ENCODE results near the gene ATP8B4. TPM values are rescaled to one million over a fixed set of nuclear protein-coding genes. Genes with fewer than 3 reads are reported as not detected.

ATP8B4 gene
- total RNA-seq, 4 donors from 2014 or later: 2.2 to 9.5 (median 3.0) TPM

DNA sequence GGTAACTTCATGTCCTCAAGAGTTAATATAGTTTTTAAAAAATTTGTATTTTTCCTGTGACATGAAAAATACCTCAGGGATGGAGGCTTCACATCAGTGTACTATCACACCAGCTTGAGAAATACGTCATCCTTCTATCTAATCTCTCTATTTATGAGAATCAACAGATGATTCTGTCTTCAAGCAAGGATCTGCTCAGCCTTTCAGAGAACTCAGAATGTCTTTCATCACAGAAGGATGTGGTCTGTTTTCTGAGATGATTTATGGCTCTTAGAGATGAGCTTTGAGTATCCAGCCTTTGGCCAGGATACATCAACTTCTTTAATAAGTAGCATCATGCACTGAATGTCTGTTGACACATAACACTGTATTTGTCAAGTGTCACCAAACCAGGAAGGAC lies 304.3 kb downstream of the ATP8B4 start:
- 62% methylated on average over 1 of the region's 1 CpG for WGBS
- no peak for DNase-seq (ENCODE audit: low spot score in 2 of 2)
- Histone ChIP-seq H3K36me3 (no peaks in the 10 kb centered on the region), H3K27ac (no peak overlapping the region), H3K4me3 (no peak overlapping the region), H3K27me3 (no peaks in the 10 kb centered on the region), H3K4me1 (no peaks in the 10 kb centered on the region), H3K9me3 (no peaks in the 10 kb centered on the region)
- TF ChIP-seq, protein P1, sequence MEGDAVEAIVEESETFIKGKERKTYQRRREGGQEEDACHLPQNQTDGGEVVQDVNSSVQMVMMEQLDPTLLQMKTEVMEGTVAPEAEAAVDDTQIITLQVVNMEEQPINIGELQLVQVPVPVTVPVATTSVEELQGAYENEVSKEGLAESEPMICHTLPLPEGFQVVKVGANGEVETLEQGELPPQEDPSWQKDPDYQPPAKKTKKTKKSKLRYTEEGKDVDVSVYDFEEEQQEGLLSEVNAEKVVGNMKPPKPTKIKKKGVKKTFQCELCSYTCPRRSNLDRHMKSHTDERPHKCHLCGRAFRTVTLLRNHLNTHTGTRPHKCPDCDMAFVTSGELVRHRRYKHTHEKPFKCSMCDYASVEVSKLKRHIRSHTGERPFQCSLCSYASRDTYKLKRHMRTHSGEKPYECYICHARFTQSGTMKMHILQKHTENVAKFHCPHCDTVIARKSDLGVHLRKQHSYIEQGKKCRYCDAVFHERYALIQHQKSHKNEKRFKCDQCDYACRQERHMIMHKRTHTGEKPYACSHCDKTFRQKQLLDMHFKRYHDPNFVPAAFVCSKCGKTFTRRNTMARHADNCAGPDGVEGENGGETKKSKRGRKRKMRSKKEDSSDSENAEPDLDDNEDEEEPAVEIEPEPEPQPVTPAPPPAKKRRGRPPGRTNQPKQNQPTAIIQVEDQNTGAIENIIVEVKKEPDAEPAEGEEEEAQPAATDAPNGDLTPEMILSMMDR (IDR thresholded peaks at IDR 0.05): no peak
- TF ChIP-seq POLR2A (IDR thresholded peaks at IDR 0.05) (no peak), EP300 (IDR thresholded peaks at IDR 0.05) (no peak), POLR2AphosphoS5 (IDR thresholded peaks at IDR 0.05) (no peak)

- H3K9me3 ChIP-seq: no peaks in the 10 kb centered on the region
- no peak overlapping the region for H3K27ac ChIP-seq
- H3K4me3 ChIP-seq: no peak overlapping the region
- H3K36me3 ChIP-seq: no peaks in the 10 kb centered on the region
- TF ChIP-seq POLR2AphosphoS5 (IDR thresholded peaks at IDR 0.05) (peak in 1 of 3 donors; percentile 11), POLR2A (IDR thresholded peaks at IDR 0.05) (no peak), EP300 (IDR thresholded peaks at IDR 0.05) (no peak)
- TF ChIP-seq, protein P1 (IDR thresholded peaks at IDR 0.05): no peak
- no peaks in the 10 kb centered on the region for H3K4me1 ChIP-seq
- no peaks in the 10 kb centered on the region for H3K27me3 ChIP-seq
- DNase-seq (ENCODE audit: low spot score in 2 of 2): no peak
Observed at GRCh38 chr15:49813625-49814024, 305.4 kb downstream of the ATP8B4 start.

- Histone ChIP-seq H3K4me1 (no peaks in the 10 kb centered on the region), H3K27ac (no peak overlapping the region), H3K9me3 (no peaks in the 10 kb centered on the region), H3K27me3 (no peaks in the 10 kb centered on the region), H3K36me3 (no peaks in the 10 kb centered on the region), H3K4me3 (no peak overlapping the region)
- no peak for DNase-seq (ENCODE audit: low spot score in 2 of 2)
- TF ChIP-seq POLR2A (IDR thresholded peaks at IDR 0.05) (no peak), EP300 (IDR thresholded peaks at IDR 0.05) (no peak), POLR2AphosphoS5 (IDR thresholded peaks at IDR 0.05) (no peak)
- TF ChIP-seq, protein P1 (IDR thresholded peaks at IDR 0.05): no peak
Observed at GRCh38 chr15:49810720-49811119, 308.3 kb downstream of the ATP8B4 start.

GRCh38 chr15:49809894-49810609 lies 309.0 kb downstream of the ATP8B4 start:
- H3K27me3 ChIP-seq: no peaks in the 10 kb centered on the region
- H3K27ac ChIP-seq: no peak overlapping the region
- no peaks in the 10 kb centered on the region for H3K9me3 ChIP-seq
- no peak overlapping the region for H3K4me3 ChIP-seq
- TF ChIP-seq EP300 (IDR thresholded peaks at IDR 0.05) (no peak), POLR2A (IDR thresholded peaks at IDR 0.05) (no peak), POLR2AphosphoS5 (IDR thresholded peaks at IDR 0.05) (no peak)
- TF ChIP-seq, protein P1 (IDR thresholded peaks at IDR 0.05): no peak
- WGBS: 88% methylated on average over 2 of the region's 2 CpGs
- no peaks in the 10 kb centered on the region for H3K36me3 ChIP-seq
- DNase-seq (ENCODE audit: low spot score in 2 of 2): no peak
- no peaks in the 10 kb centered on the region for H3K4me1 ChIP-seq

GRCh38 chr15:49808341-49808740 lies 310.7 kb downstream of the ATP8B4 start:
- H3K9me3 ChIP-seq: no peaks in the 10 kb centered on the region
- no peak for TF ChIP-seq POLR2A (IDR thresholded peaks at IDR 0.05)
- no peak for TF ChIP-seq EP300 (IDR thresholded peaks at IDR 0.05)
- TF ChIP-seq POLR2AphosphoS5 (IDR thresholded peaks at IDR 0.05): no peak
- TF ChIP-seq, protein P1 (IDR thresholded peaks at IDR 0.05): no peak
- 77% methylated on average over 1 of the region's 1 CpG for WGBS

More at GRCh38 chr15:49808341-49808740, 310.7 kb downstream of the ATP8B4 start:
- H3K4me3 ChIP-seq: no peak overlapping the region
- no peak overlapping the region for H3K27ac ChIP-seq
- H3K4me1 ChIP-seq: no peaks in the 10 kb centered on the region
- no peaks in the 10 kb centered on the region for H3K27me3 ChIP-seq
- DNase-seq (ENCODE audit: low spot score in 2 of 2): no peak
- H3K36me3 ChIP-seq: no peaks in the 10 kb centered on the region

Other genes starting within 250 kb of the ATP8B4 start
- gene SLC27A2, start 63.0 kb upstream of the ATP8B4 start, total RNA-seq: 10 to 100 TPM in 1 of 4 donors, 1 to 10 TPM in 2, under 1 TPM in 1; 0.72 to 10.2 (median 5.9) TPM
- under 1 TPM in 2 of 4 donors, not detected in 2; 0.36 to 0.81 TPM for gene HDC, start 146.5 kb upstream of the ATP8B4 start, total RNA-seq
- gene GABPB1, start 236.0 kb upstream of the ATP8B4 start, total RNA-seq: 10 to 100 TPM; 10.8 to 31.2 (median 20.3) TPM